Stimulated activated CD8-positive, alpha-beta memory T cell treated with anti-CD3 and anti-CD28 coated beads, Interleukin-7, amount 100 ng/mL, for 24 hours (primary cell): ENCODE data around the gene SCFD2.
"Not testable (repeated sequence)": the region's sequence is repeated elsewhere in the genome, so short reads cannot be mapped to it uniquely, and the experiment has no call there.

ENCODE experiments used
- DNase-seq: peaks from one replicate; pipeline ENCODE4 v3.0.0-alpha.2; 2020; ENCODE audit warnings: low read depth

The SCFD2 gene

GRCh38 chr4:53238352-53238751, 127.5 kb downstream of the SCFD2 start:
- not testable (repeated sequence) for DNase-seq

- DNase-seq = not testable (repeated sequence)
These were observed 128.1 kb downstream of the SCFD2 start for GRCh38 chr4:53237811-53238210.

- DNase-seq = not testable (repeated sequence)
These were observed 129.2 kb downstream of the SCFD2 start for GRCh38 chr4:53236624-53237023.

GRCh38 chr4:53235547-53235946, 130.3 kb downstream of the SCFD2 start:
- DNase-seq = no peak

GRCh38 chr4:53234669-53235068, 131.2 kb downstream of the SCFD2 start:
- no peak for DNase-seq

- no peak for DNase-seq
These were observed 131.8 kb downstream of the SCFD2 start for GRCh38 chr4:53234111-53234510.

GRCh38 chr4:53233114-53233795, 132.6 kb downstream of the SCFD2 start:
- DNase-seq = no peak

- no peak for DNase-seq
These were observed 133.5 kb downstream of the SCFD2 start for GRCh38 chr4:53232371-53232770.

- DNase-seq = no peak
These were observed 137.8 kb downstream of the SCFD2 start for GRCh38 chr4:53228036-53228435.

GRCh38 chr4:53227451-53227850, 138.4 kb downstream of the SCFD2 start:
- no peak for DNase-seq

GRCh38 chr4:53221832-53222480, 143.9 kb downstream of the SCFD2 start:
- DNase-seq = no peak

- DNase-seq = not testable (repeated sequence)
These were observed 146.7 kb downstream of the SCFD2 start for GRCh38 chr4:53219148-53219547.

GRCh38 chr4:53208753-53209152, 157.1 kb downstream of the SCFD2 start:
- no peak for DNase-seq

GRCh38 chr4:53205970-53206369, 159.9 kb downstream of the SCFD2 start:
- DNase-seq = no peak

GRCh38 chr4:53199356-53199755, 166.5 kb downstream of the SCFD2 start:
- no peak for DNase-seq

- DNase-seq = no peak
These were observed 168.1 kb downstream of the SCFD2 start for GRCh38 chr4:53197772-53198142.

GRCh38 chr4:53196882-53197771, 168.7 kb downstream of the SCFD2 start:
- no peak for DNase-seq

GRCh38 chr4:53195815-53196661, 169.8 kb downstream of the SCFD2 start:
- DNase-seq = no peak

- no peak for DNase-seq
These were observed 171.1 kb downstream of the SCFD2 start for GRCh38 chr4:53194727-53195126.

GRCh38 chr4:53193111-53193510, 172.8 kb downstream of the SCFD2 start:
- no peak for DNase-seq

GRCh38 chr4:53192496-53192895, 173.4 kb downstream of the SCFD2 start:
- no peak for DNase-seq

GRCh38 chr4:53191997-53192396, 173.9 kb downstream of the SCFD2 start:
- DNase-seq = no peak
